ENCODE measurements around the gene PHOX2A. TPM values are rescaled to one million over a fixed set of nuclear protein-coding genes. Genes with fewer than 3 reads are reported as not detected.

The PHOX2A gene
- total and polyA plus RNA-seq, 2 of the 13 experiments (the other 11 are each of a cell fraction or from before 2014, with no cell fraction given): not detected

DNA sequence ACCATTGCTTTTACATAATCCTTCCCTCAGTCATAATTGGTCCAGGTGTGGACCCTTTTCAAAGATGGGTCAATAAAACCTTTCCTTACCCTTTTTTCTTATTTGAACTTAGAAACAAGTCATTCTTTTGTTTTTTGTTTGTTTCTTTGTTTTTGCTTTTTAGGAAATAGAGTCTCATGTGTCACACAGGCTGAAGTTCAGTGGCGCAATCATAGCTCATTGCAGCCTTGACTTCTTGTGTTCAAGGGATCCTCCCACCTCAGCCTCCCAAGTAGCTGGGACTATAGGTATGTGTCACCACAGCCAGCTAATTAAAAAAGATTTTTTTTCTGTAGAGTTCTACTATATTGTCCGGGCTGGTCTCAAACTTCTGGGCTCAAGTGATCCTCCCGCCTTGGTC, 9.4 kb upstream of the PHOX2A start:
- CTCF ChIA-PET (ENCODE audit: low intra/inter-chr PET ratio, low total read pairs): no interaction called here
- no peaks in the 10 kb centered on the region for H4K20me1 ChIP-seq (ENCODE audit: insufficient read depth, low read length)

GRCh38 chr11:72251614-72252013, 7.6 kb upstream of the PHOX2A start:
- intact Hi-C loops (cut with micrococcal nuclease; ENCODE audit: unreplicated experiment) (no loop called here), in situ Hi-C loops (cut with HindIII; ENCODE audit: extremely low pct_ligation_motif_present, low pct_unique_long_range_greater_than_20kb) (no loop called here)
- H3K9me3 ChIP-seq (ENCODE audit: low read length): no peaks in the 10 kb centered on the region
- BruUV-seq (replicated peaks): no TSS peak
- H3K9ac ChIP-seq (ENCODE audit: insufficient read depth, low read depth, low read length): no peak overlapping the region
- H3K4me3 ChIP-seq (replicated peaks in 1 of 3; ENCODE audit: insufficient read depth in 1 of 3, low read depth in 2 of 3, low read length in 3 of 3): no peak overlapping the region
- DNase-seq (ENCODE audit: low spot score) (no peak), FAIRE-seq (no peak), ATAC-seq (no peak)
- H3K27ac ChIP-seq (ENCODE audit: extremely low read length, insufficient read depth, low read length): no peak overlapping the region
- POLR2A ChIA-PET: no interaction called here
- CTCF ChIA-PET (ENCODE audit: low intra/inter-chr PET ratio, low total read pairs): no interaction called here
- H2AFZ ChIP-seq (ENCODE audit: low read length): no peak overlapping the region
- no peaks in the 10 kb centered on the region for H3K79me2 ChIP-seq (ENCODE audit: insufficient read depth, low read length)
- H3K27me3 ChIP-seq (ENCODE audit: control insufficient read depth in 1 of 2, insufficient read depth in 2 of 2, low read length in 2 of 2): peaks cover 4 to 53% of the 10 kb centered on the region in 2 experiments; a peak in 4 of 5 replicates
- no peaks in the 10 kb centered on the region for H4K20me1 ChIP-seq (ENCODE audit: insufficient read depth, low read length)
- no peak overlapping the region for H3K4me2 ChIP-seq (ENCODE audit: low read depth, low read length)
- WGBS (ENCODE audit: low lambda C conversion rate): 12% methylated on average over 5 of the region's 5 CpGs
- no peaks in the 10 kb centered on the region for H3K36me3 ChIP-seq (replicated peaks in 1 of 2; ENCODE audit: control insufficient read depth in 1 of 2, insufficient read depth in 2 of 2, low read length in 2 of 2)
- H3K4me1 ChIP-seq (ENCODE audit: insufficient read depth, low read length): no peaks in the 10 kb centered on the region
- TF ChIP-seq MXD1 (CRISPR knock-in tag; IDR thresholded peaks at IDR 0.05) (no peak), RFXAP (CRISPR knock-in tag; IDR thresholded peaks at IDR 0.05; ENCODE audit: borderline replicate concordance) (no peak), ZNF317 (CRISPR knock-in tag; IDR thresholded peaks at IDR 0.05) (no peak), BRD4 (CRISPR knock-in tag; IDR thresholded peaks at IDR 0.05) (no peak), SOX6 (IDR thresholded peaks at IDR 0.05) (no peak), SOX6 (CRISPR knock-in tag; IDR thresholded peaks at IDR 0.05) (no peak), SALL1 (CRISPR knock-in tag; IDR thresholded peaks at IDR 0.05) (no peak), EED (CRISPR knock-in tag; IDR thresholded peaks at IDR 0.05) (no peak), HNRNPLL (IDR thresholded peaks at IDR 0.05; ENCODE audit: low read depth, low read length, poor library complexity, severe bottlenecking) (no peak)
- TF ChIP-seq, protein P1, sequence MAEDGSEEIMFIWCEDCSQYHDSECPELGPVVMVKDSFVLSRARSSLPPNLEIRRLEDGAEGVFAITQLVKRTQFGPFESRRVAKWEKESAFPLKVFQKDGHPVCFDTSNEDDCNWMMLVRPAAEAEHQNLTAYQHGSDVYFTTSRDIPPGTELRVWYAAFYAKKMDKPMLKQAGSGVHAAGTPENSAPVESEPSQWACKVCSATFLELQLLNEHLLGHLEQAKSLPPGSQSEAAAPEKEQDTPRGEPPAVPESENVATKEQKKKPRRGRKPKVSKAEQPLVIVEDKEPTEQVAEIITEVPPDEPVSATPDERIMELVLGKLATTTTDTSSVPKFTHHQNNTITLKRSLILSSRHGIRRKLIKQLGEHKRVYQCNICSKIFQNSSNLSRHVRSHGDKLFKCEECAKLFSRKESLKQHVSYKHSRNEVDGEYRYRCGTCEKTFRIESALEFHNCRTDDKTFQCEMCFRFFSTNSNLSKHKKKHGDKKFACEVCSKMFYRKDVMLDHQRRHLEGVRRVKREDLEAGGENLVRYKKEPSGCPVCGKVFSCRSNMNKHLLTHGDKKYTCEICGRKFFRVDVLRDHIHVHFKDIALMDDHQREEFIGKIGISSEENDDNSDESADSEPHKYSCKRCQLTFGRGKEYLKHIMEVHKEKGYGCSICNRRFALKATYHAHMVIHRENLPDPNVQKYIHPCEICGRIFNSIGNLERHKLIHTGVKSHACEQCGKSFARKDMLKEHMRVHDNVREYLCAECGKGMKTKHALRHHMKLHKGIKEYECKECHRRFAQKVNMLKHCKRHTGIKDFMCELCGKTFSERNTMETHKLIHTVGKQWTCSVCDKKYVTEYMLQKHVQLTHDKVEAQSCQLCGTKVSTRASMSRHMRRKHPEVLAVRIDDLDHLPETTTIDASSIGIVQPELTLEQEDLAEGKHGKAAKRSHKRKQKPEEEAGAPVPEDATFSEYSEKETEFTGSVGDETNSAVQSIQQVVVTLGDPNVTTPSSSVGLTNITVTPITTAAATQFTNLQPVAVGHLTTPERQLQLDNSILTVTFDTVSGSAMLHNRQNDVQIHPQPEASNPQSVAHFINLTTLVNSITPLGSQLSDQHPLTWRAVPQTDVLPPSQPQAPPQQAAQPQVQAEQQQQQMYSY (CRISPR knock-in tag; IDR thresholded peaks at IDR 0.05): no peak

More for the DNA sequence above, 9.4 kb upstream of the PHOX2A start:
- POLR2A ChIA-PET: no interaction called here
- Histone ChIP-seq H3K4me2 (ENCODE audit: low read depth, low read length) (no peak overlapping the region), H3K9ac (ENCODE audit: insufficient read depth, low read depth, low read length) (no peak overlapping the region), H3K9me3 (ENCODE audit: low read length) (no peaks in the 10 kb centered on the region), H3K79me2 (ENCODE audit: insufficient read depth, low read length) (no peaks in the 10 kb centered on the region), H3K4me3 (replicated peaks in 1 of 3; ENCODE audit: insufficient read depth in 1 of 3, low read depth in 2 of 3, low read length in 3 of 3) (no peak overlapping the region), H3K36me3 (replicated peaks in 1 of 2; ENCODE audit: control insufficient read depth in 1 of 2, insufficient read depth in 2 of 2, low read length in 2 of 2) (no peaks in the 10 kb centered on the region), H3K27me3 (ENCODE audit: control insufficient read depth in 1 of 2, insufficient read depth in 2 of 2, low read length in 2 of 2) (peaks cover 4 to 41% of the 10 kb centered on the region in 2 experiments; a peak in 4 of 5 replicates), H3K27ac (ENCODE audit: extremely low read length, insufficient read depth, low read length) (no peak overlapping the region), H3K4me1 (ENCODE audit: insufficient read depth, low read length) (no peaks in the 10 kb centered on the region), H2AFZ (ENCODE audit: low read length) (no peak overlapping the region)
- intact Hi-C loops (cut with micrococcal nuclease; ENCODE audit: unreplicated experiment): no loop called here
- no TSS peak for BruUV-seq (replicated peaks)
- TF ChIP-seq ZUFSP (CRISPR knock-in tag; IDR thresholded peaks at IDR 0.05; ENCODE audit: borderline replicate concordance) (no peak), ZNF10 (CRISPR knock-in tag; IDR thresholded peaks at IDR 0.05; ENCODE audit: borderline replicate concordance, low read depth) (no peak), BCL6 (CRISPR knock-in tag; IDR thresholded peaks at IDR 0.05) (peak; percentile 53; the same call in 1 of the 2 replicates), ZNF501 (CRISPR knock-in tag; IDR thresholded peaks at IDR 0.05) (no peak)
- no peak for DNase-seq (ENCODE audit: low spot score)
- no peak for ATAC-seq
- WGBS (ENCODE audit: low lambda C conversion rate): 25% methylated on average over 3 of the region's 3 CpGs
- in situ Hi-C loops (cut with HindIII; ENCODE audit: extremely low pct_ligation_motif_present, low pct_unique_long_range_greater_than_20kb): no loop called here
- FAIRE-seq: no peak
